Skin of body (tissue), 2 donors: ENCODE results near the gene ADARB2. TPM values are rescaled to one million over a fixed set of nuclear protein-coding genes. Genes with fewer than 3 reads are reported as not detected.

Experiments used
- DNase-seq: peaks from one replicate; lab custom pipeline; 2025; lab: John Stamatoyannopoulos, UW
- total RNA-seq: library from RNA; depleted of rRNA; stranded (reverse); fragments of >200 nt; gene quantifications from one replicate; pipeline ENCODE4 v1.2.3, GENCODE V29; 2014

The ADARB2 gene
- total RNA-seq, 1 donor from 2014 or later, result 0.10 TPM

GRCh38 chr10:1199897-1200721 is 537.2 kb downstream of the ADARB2 start:
- no peak for DNase-seq

- DNase-seq, result no peak
These were observed 538.0 kb downstream of the ADARB2 start for GRCh38 chr10:1199345-1199673.

GRCh38 chr10:1198453-1199344 is 538.6 kb downstream of the ADARB2 start:
- no peak for DNase-seq

GRCh38 chr10:1197384-1197783 is 539.9 kb downstream of the ADARB2 start:
- no peak for DNase-seq

- no peak for DNase-seq
These were observed 540.7 kb downstream of the ADARB2 start for GRCh38 chr10:1196656-1197055.

GRCh38 chr10:1195828-1196227 is 541.5 kb downstream of the ADARB2 start:
- DNase-seq, result no peak

- no peak for DNase-seq
These were observed 543.2 kb downstream of the ADARB2 start for GRCh38 chr10:1194161-1194560.

- DNase-seq, result no peak
These were observed 543.8 kb downstream of the ADARB2 start for GRCh38 chr10:1193561-1193960.

GRCh38 chr10:1191752-1192151 is 545.6 kb downstream of the ADARB2 start:
- no peak for DNase-seq

- DNase-seq, result no peak
These were observed 546.4 kb downstream of the ADARB2 start for GRCh38 chr10:1190791-1191490.

- DNase-seq, result no peak
These were observed 547.3 kb downstream of the ADARB2 start for GRCh38 chr10:1190052-1190395.

- no peak for DNase-seq
These were observed 547.9 kb downstream of the ADARB2 start for GRCh38 chr10:1189166-1190051.

GRCh38 chr10:1188558-1189135 is 548.7 kb downstream of the ADARB2 start:
- no peak for DNase-seq

GRCh38 chr10:1187855-1188557 is 549.3 kb downstream of the ADARB2 start:
- no peak for DNase-seq

- DNase-seq, result no peak
These were observed 550.0 kb downstream of the ADARB2 start for GRCh38 chr10:1187151-1187854.

GRCh38 chr10:1186683-1186990 is 550.7 kb downstream of the ADARB2 start:
- DNase-seq, result no peak

GRCh38 chr10:1185911-1186682 is 551.2 kb downstream of the ADARB2 start:
- no peak for DNase-seq

GRCh38 chr10:1184541-1185430 is 552.5 kb downstream of the ADARB2 start:
- no peak for DNase-seq
